GM18907 (cell line): Measurements from ENCODE around the gene DTX2.
"Not testable (repeated sequence)": the region's sequence is repeated elsewhere in the genome, so short reads cannot be mapped to it uniquely, and the experiment has no call there.

Experiments
- ATAC-seq: cut with Tn5 transposase; IDR thresholded peaks from one replicate; pipeline ENCODE4 v1.9.1; 2021; ENCODE audit warnings: mild to moderate bottlenecking, moderate library complexity; ENCODE audit not compliant: unreplicated experiment

DTX2 gene

GRCh38 chr7:76461464-76462101 lies at the start of gene DTX2:
Gene DTX2 (plus strand): TSS chr7:76461709. CDS start chr7:76480510, 18,801 bp downstream.
- peak; percentile 98 for ATAC-seq

- no peak for ATAC-seq
Observed at GRCh38 chr7:76412249-76412648, 49.3 kb upstream of the DTX2 start.

GRCh38 chr7:76417654-76418310 lies 43.7 kb upstream of the DTX2 start:
- ATAC-seq, result not testable (repeated sequence)

GRCh38 chr7:76421097-76421496 lies 40.4 kb upstream of the DTX2 start:
- ATAC-seq, result not testable (repeated sequence)

GRCh38 chr7:76423666-76424412 lies 37.7 kb upstream of the DTX2 start:
- ATAC-seq, result no peak

- ATAC-seq, result peak; percentile 73
Observed at GRCh38 chr7:76424413-76425111, 36.9 kb upstream of the DTX2 start, which contains the start of gene ZP3. Gene ZP3 (plus strand): TSS chr7:76424950. CDS start chr7:76424965, 15 bp downstream.

GRCh38 chr7:76425156-76425555 lies 36.4 kb upstream of the DTX2 start:
- ATAC-seq, result no peak

GRCh38 chr7:76425558-76425957 lies 36.0 kb upstream of the DTX2 start:
- not testable (repeated sequence) for ATAC-seq

GRCh38 chr7:76426246-76426645 lies 35.3 kb upstream of the DTX2 start:
- no peak for ATAC-seq

GRCh38 chr7:76427635-76428034 lies 33.9 kb upstream of the DTX2 start:
- ATAC-seq, result no peak

- no peak for ATAC-seq
Observed at GRCh38 chr7:76428149-76428823, 33.2 kb upstream of the DTX2 start.

GRCh38 chr7:76428868-76429805 lies 32.4 kb upstream of the DTX2 start:
- no peak for ATAC-seq

- no peak for ATAC-seq
Observed at GRCh38 chr7:76430211-76430610, 31.3 kb upstream of the DTX2 start.

- ATAC-seq, result no peak
Observed at GRCh38 chr7:76430836-76431235, 30.7 kb upstream of the DTX2 start.

GRCh38 chr7:76437873-76438272 lies 23.6 kb upstream of the DTX2 start:
- ATAC-seq, result peak; percentile 78

GRCh38 chr7:76439120-76439888 lies 22.2 kb upstream of the DTX2 start:
- ATAC-seq, result not testable (repeated sequence)

- ATAC-seq, result not testable (repeated sequence)
Observed at GRCh38 chr7:76440404-76440803, 21.1 kb upstream of the DTX2 start.

- ATAC-seq, result peak; percentile 34
Observed at GRCh38 chr7:76441792-76442191, 19.7 kb upstream of the DTX2 start.
